ENCODE measurements around the gene CASZ1.

Gene CASZ1

DNA sequence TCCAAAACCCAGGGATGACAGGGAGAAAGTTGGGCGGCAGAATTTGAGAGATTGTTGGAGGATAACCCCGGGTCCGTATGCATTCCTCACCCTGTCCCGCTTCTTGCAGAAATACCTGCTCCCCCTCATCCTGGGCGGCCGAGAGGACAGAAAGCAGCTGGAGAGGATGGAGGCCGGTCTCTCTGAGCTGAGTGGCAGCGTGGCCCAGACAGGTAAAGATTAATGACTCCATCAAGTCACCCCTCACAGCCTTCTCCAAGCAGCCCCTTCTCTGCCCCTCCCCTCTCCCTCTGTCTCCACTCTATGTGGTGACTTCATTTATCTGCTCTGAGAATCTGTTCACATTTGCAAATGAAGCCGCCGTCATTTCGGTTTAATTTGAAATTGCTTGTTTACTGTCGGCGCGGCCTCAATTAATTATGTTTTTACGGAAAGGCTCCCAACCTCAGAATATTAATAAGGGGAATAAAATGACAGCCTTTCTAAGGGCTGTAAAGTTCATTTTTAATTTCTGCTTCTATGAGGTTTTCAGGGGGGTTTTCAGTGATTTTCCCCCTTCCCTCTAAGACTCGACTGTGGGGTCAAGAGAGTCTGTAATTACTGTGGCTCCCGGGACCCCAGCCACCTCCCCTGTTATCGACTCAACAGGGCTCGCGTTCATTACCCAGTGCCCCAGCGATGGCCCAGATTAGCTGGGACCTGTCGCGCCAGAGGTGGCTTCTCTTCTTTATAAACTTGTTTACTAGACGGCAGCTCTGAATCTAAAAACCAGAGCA, 173.3 kb downstream of the CASZ1 start:
- no peak for DNase-seq (ENCODE audit: low read depth)

DNA sequence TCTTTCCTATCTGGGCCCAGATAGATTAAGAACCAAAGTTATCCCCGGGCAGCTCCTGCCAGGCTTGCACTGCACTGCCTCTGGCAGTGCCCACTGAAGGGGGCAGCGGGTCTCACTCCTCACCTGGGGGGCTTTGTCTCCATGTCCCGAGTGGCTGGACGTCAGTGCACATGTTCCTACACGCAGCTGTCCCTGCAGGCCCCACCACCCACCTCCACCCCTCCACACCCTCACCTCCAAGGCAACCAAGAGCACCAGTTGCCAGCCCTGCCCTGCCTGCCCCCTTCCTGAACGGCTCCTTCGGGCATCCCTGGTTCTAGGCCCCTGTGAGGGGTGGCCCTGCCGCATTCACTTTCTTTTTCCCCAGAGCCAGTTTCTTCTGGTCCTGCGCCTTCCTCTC, 174.5 kb downstream of the CASZ1 start:
- no peak for DNase-seq (ENCODE audit: low read depth)

DNA sequence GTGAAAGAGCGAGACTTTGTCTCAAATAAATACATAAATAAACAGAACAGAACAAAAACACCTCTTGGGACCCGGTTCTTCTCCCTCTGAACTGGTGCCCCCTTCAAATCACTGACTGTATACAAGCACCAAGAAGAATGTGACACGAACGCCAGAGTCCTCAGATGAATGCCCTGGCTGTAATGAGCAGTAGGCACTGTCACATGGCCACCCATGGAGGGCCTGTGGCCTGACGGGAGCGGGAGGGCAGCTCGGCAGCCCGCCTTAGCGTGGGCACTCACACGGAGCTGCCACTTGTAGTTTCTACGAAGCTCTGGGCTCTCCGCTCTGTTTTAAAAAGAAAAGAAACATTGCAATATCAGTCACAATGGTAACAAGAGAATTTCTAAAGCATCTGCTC, 175.7 kb downstream of the CASZ1 start:
- DNase-seq (ENCODE audit: low read depth): no peak

DNA sequence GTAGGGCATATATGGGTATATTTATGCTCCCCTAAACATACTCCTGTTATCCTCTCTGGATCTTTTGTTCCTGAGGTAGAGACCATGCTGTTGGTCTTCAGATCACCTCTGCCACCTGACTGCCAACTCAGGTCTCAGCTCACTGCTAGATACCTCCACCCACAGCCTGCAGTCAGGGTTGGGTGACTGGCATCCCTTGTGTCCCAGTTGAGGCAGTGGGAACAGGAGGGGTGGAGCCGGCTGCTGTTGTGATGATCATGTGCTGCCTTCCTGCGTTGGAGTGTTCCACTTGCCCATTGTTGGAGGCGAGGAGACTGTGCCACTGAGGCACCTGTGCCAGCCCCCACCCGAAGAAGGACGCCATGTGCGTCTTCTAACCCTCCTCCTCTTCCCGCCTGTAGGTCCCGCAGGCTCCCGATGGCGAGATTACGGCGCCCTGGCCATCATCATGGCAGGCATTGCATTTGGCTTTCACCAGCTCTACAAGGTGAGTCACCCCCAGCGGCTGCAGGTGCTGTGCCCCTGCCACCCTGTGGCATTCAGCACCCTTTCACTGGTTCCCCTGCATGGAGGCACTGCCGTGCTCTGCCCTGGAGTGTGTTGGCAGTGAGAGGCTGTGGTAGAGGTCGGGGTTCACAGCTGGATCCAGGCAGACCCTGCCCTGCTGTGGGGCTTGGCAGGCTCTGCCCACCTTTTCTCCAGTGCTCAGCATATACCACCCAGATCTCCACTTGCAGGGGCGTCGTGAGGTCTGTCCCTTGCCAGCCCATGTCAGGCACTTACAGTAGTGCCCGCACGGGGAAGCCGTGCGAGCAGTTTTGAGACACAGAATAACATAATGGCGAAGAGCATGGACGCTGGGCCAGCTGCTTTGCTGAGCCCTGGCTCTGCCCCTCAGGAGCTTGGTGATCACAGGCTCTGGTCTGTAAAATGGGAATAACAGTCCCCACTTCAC, 178.2 kb downstream of the CASZ1 start:
- no peak for DNase-seq (ENCODE audit: low read depth)

DNA sequence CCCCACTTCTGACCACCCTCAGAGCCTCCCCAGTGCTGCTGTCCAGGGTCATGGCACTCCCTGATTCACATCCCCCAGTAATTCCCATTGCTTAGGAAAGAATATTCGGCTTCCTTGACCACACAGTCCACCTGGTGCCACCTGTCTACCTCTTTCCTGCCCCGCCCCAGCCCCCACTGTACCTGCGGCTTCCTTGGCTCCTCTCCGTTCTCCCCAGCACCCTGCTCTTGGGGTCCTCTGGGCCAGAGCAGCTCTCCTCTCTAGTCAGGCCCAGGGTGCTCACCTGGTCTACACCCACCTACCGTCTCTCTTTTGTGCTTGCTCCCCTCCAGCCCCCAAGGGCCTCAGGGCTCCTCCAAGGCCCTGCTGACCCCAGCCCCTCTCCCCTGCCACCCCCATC, 179.1 kb downstream of the CASZ1 start:
- no peak for DNase-seq (ENCODE audit: low read depth)

DNA sequence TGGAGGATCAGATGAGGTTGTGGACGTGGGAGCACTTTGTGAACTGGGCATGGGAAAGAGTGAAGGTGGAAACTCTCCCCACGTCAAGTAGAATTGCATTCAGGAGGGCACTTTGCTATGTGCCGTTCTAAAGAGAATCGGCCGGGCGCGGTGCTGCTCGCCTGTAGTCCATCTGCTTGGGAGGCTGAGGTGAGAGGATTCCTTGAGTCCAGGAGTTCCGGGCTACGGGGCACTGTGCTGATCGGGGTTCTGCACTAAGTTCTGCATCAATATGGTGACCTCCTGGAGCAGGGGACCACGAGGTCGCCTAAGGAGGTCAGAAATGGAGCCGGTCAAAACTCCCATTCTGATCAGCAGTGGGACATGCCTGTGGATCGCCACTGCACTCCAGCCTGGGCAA, 179.8 kb downstream of the CASZ1 start:
- DNase-seq (ENCODE audit: low read depth): no peak

DNA sequence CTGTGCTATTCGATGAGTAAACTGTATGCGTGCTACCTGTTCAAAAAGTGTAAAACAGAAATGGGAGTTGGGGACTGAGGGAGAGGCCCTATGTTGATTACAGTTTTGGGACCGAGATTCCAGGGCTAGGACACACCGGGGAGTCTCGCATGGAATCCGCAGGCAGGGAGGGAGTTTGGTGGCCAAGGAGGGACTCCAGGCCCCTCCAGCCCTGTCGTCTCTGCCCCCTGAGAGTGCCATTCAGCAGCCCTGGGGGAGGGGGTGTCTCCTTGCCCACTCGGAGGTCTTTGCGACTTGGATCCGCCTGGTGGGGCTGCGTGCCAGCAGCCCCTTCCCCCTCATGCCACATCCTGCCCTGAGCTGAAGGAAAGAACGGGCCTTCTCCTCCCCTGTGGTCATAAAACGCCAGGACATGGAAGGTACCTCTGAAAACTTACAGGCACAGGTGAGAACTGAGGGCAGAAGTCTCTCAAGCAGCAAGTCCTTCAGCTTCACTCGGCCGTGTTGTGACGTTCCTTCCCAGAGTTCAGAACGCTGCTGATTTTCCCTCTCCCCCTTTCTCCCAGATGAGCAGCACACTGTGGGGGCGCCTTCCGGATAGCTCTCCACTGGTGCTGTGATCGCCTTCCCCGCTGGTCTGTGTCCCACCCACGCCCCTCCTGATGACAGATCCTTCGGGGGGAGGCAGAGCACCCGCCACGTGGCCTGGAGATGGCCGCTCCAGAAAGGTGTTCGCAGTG, 180.3 kb downstream of the CASZ1 start:
- no peak for DNase-seq (ENCODE audit: low read depth)

DNA sequence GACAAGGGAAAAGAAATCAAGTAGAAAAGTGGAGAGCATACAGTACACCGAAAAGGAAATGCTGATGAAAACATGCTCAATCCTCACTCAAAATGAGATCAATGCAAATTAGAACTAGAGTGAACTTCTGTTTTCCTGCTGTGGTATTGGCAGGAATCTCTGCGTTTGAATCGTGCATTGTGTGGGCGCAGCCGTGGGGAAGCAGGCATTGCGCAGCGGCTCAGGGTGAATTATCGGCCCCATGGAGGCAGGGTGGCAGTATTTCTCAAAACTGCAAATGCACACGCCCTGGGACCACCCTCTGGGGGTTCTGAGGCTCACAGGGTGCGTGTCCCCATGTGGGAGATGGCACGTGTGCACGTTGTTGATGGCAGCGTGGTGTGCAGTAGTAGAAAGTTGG, 181.1 kb downstream of the CASZ1 start:
- no peak for DNase-seq (ENCODE audit: low read depth)

DNA sequence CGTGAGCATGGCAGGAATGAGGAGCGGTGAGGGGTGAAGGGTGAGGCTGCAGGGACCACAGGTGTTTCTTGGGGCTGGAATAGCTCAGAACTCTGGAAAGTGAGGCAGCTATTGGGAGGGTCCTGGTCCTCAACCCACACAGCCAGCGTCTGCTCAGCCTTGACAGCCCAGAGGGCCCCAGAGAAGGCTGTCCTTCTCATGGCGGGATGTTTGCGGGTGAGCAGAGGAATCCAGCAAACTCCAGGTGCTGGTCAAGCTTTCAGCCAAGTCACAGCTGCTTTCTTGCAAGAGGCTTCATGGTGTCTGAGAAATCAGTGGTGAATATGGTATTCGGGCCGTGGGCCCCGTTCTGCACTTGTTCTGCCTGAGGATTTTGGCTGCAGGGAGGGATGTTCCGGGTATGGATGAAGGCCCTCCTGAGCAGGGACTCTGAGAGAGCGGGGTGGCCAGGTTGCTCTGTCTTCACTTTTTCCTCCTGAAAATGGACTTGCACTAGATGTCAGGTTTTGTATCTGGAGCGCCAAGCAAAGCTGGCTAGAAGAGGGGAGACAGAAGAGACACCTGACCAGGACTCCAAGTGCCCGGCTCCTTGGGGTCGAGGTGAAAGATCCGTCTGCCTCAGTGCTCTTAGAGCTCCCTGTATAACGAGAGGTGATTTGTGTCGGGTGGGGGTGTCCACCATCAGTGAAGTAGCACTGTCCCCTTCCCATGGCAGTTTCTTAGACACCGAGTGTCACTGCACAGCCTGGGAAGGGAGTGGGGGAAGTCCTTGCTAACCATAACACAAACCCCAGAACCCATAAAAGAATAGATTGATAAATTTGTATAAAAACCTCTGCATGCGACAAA, 181.8 kb downstream of the CASZ1 start:
- DNase-seq (ENCODE audit: low read depth): no peak

DNA sequence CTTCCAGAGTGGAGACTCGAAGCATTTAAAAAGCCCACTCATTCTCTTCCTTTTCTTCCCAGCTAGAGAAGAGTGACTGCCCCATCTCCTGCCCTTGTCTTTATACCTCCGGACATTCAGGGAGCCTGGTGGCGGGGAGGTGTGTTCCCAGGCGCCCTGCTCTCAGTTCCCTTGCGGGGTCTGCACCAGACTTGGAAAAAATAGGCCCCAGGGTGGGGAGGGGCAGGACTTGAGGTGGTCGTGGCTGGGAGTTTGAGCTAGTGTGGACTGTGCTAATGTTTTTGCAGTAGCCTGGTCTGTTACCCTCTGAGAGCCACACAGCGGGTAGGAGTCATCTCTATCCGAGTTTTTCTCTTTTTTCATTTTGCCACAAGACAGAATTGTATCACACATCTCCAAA, 182.6 kb downstream of the CASZ1 start:
- no peak for DNase-seq (ENCODE audit: low read depth)

DNA sequence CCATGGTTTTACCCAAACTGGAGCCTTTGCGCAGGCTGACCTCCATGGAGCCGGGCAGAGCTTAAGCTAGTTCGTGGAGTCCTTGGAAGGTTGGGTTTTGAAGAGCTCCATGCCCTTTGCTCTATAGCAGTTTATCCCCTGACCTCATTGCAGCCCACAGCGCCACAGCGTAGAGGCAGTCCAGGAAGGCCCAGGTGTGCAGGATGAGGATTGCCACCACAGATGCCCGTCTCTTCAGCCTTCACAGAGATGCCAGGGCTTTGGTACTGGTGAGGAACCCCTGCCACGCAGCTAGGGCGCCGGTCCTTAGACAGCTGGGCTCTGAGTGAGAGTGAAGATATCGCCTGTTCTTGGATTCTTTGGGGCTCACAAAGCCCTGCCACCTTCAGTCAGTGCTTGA, 183.1 kb downstream of the CASZ1 start:
- no peak for DNase-seq (ENCODE audit: low read depth)

DNA sequence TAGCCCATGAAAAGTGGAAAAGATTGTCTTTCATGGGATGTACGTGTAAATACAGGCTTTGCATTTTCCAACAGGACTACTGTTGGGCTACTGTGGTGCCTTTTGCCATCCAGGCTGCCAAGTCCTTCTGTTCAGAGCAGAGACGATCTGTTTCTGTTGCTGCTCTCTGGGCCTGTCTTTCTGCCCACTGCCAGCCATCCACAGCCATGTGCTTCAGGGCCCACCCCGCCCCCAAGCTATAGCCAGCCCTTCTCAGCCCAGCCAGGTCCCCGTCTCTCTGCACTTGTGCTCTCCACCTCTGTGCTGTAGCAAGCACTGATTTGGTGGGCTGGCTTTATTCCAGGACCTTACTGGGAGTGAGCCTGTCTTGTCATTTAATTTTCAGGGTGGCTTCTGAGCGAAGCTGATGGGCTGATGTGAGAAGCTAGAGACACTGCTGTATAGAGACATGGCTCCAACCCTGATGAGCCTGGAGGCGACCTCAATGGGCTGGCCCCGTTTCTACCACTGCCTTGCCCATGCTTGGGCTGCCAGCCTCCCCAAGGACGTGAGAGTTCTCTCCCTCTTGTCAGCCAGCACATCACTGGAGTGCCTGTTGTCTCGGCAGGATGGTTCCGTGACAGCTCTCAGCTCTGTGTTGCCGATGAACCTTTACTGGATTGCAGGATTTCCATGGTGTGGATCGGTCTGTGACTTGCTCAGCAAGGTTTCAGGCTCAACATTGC, 183.8 kb downstream of the CASZ1 start:
- DNase-seq (ENCODE audit: low read depth): no peak

DNA sequence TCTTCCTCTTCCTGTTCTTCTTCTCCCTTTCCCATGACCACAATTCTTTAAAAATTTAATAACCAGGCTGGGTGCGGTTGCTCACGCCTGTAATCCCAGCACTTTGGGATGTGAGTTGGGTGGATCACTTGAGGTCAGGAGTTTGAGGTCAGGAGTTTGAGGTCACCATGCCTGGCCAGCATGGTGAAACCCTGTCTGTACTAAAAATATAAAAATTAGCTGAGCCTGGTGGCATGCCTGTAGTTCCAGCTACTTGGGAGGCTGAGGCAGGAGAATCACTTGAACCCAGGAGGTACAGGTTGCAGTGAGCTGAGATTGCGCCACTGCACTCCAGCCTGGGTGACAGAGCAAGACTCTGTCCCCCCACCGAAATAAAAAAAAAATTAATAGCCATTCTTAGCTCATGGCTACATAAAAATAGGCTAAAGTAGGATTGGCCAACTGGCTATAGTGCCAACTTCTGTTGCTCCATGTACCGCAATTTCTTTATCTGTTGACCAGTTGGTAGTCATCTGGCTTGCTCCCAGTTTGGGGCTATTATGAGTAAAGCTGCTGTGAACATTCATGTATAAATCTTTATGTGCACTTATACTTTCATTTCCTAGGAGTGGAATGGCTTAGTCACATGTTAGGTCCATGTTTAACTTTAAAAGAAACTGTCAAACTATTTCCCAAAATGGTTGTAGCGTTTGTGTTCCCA, 185.4 kb downstream of the CASZ1 start:
- DNase-seq (ENCODE audit: low read depth): no peak

DNA sequence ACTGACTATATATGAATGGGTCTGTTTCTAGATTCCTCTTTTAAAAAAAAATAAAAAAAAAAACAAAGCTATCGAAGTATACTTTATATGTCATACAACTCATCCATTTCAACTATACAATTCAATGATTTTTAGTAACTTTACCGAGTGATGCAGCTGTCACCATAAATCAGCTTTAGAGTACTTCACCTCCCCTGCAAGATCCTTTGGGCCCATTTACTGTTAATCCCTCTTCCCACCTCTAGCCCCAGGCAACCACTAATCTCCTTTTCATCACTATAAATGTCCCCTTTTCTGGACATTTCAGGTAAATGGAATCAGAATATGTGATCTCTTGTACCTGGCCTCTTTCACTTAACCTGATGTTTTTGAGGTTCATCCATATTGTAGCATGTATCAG, 187.8 kb downstream of the CASZ1 start:
- DNase-seq (ENCODE audit: low read depth): no peak

DNA sequence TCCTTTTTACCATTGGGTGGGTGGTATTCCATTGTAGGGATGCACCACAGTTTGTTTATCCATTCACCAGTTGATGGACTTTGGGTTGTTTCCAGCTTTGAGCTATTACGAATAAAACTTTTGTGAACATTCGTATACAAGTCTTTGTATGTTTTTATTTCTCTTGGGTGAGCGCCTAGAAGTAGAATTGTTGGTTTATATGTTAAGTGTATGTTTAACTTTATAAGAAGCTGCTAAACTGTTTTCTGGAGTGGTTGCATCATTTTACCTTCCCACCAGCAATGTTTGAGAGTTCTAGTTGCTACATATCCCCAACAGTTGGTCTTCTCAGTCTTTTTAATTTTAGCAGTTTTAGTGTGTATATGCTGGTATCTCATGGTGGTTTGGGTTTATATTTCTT, 189.2 kb downstream of the CASZ1 start:
- no peak for DNase-seq (ENCODE audit: low read depth)

DNA sequence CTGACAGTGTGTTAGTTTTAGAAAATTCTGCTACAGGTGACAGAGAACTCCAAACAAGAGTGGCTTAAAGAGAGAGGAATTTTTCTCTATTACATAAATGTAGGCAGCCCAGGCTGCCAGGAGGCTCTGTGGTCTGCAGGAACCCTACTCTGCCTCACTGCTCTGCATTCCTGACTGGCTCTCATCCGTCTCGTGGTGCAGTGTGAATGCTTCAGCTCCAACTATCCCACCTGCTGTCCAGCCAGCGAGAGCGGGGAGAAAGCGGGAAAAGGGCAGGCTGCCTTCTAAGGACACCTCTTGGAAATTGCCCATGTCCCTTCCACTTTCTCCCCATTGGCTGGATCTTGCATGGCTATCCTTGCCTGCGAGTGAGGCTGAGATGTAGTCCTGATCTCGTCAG, 190.4 kb downstream of the CASZ1 start:
- no peak for DNase-seq (ENCODE audit: low read depth)

DNA sequence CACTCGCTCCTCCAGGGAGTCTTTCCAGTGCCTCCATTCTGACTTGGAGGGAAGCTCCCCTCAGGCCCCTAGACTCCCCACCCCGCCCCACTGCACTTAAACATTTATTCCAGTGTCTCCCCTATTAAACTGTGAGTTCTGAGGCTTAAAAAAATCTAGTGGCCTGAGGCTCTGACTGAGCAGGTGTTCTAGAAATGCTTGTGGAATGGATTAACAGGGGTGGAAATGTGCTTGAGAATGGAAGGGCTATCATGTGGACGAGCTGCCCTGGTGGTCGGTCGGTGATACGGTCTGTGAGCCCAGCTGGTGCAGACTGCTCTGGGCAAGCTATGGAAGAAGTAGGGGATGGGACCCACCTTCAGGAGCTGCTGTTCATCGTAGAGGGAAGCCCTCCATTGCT, 191.5 kb downstream of the CASZ1 start:
- DNase-seq (ENCODE audit: low read depth): no peak

DNA sequence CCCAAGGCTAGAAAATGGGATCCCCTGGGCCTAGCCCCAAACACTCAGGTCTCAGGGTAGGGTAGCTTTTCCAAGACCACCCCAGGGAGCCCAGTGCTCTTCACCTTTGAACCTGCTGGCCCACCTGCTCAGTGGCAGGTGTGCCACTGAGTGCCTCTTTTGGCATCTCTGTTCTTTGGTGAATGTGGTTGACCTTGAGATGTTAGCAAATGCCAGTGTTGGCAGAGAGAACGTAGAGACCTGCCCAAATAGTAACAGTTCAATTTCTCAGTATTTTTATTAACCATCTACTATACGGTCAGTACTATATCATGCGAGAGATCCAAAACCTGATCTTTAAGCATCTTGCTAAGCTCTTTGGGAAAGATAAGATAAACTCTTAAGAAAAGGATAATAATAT, 193.5 kb downstream of the CASZ1 start:
- no peak for DNase-seq (ENCODE audit: low read depth)

DNA sequence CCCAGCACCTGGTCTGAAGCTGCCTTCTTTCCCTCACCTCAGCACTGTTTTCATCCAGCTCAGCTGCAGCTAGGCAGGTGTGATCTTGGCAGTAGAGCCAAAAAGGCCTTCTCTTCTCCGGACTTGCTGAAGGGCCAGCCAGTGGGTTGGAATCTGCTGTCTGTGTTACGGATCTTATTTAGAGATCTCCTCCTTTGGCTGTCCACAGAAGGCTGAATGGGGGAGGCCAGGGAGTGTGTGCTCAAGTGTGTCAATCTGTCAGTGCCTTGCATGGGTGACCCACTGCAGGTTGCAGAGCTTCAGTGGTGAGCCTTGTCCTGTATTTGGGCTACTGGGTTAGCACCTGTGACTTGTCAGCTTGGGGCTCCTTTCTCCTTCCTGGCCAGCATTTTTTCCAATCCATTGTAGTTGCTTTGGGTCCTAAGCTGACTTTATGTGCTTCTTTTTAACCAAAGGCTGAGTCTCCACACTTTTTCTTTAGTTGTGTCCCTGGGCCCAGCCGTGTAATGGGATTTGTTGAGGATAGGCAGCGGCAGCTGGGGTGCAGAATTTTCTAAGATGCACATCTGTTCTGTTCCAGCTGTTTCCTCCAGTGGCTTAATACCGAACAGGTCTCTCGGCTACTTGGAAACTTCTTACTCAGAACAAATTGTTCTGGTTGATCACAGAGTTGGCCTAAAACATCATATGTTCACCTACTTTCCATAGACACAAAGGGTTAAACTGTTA, 194.9 kb downstream of the CASZ1 start:
- no peak for DNase-seq (ENCODE audit: low read depth)

All from T follicular helper cell (primary cell).